ENCODE data around the gene WNT3A.

The WNT3A gene

DNA sequence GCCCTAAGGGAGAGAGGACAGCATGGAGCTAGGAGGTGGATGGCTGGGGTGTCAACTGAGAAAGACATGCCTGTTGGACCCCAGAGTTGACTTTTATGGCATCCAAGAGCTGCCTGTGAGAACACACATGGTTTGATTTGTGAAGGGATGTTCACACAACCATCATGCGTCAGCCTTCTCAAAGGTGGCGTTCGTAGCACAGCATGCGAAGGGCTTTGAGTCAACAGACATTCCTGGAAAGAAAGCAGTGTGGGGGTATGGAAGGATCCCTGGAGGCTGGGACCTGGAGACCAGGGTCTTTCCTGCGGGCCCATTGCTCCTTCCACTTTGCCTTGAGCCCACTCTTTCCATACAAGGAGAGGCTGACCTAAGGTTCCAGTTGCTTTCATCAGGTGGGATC, 6.4 kb upstream of the WNT3A start:
- DNase-seq, result no peak

DNA sequence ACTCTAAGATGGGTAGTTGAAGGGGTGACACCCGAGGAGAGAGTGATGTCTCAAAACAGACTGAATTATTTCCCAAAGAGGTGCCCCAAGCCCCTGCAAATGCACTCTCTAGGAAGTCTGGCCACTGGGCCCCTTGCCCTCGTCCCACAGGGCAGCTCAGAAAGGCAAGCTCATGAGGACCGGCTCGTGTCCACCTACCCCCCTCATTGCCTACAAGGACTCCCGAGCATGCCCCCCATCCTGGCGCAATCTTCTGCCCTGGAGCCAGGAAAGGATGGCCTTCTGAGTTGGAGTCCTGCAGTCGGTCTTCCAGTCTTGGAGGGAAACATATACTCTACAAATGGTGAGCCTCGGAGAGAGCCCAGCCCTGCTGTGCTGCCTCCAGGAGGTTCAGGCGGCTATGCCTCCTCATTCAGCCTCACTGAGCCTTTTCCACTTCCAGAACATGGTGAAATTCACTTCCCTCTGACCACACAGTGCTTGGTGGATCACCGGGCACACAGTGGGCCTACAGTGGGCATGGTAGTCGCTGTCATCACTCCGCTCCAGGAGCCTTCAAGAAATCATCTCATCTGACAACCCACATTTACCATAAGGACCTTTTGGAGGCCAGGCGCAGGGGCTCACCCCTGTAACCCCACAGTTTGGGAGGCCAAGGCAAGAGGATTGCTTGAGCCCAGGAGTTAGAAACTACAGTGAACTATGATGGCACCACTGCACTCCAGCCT, 5.8 kb upstream of the WNT3A start:
- DNase-seq, result no peak

DNA sequence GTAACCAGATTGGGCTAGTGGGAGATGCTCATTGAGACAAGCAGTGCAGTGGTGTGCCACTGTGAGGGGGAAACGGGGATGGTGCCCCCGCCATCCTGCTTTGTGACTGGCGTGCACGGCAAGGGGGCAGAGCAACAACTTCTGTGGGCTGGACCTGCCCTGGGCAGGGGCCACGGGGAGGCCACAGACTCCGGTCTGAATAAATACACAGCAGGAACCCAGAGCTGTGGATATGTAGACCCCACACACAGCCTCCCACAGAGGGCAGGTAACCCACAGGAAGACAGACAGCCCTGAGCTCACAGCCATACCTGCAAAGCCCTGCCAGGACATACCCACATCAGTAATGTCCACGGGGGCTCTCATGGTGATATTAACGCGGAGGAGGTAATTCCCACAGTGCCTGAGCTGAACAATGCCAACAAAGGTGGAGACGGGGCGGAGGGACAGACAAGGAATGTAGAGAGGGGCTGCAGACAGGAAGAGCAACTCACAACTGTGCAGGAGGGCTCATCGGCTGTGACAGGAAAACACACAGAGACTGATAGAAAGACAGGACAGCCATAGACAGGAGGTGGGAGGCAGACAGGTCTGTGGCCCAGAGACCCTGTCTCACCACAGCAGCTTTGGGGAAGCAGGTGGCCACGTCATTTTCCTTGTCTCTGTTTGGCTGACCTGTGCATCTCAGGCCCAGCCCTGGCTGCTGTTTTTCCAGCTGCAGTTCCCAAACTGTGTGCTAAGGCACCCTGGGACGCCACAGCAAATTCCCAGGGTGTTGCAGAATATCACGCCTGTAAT, 4.9 kb upstream of the WNT3A start:
- DNase-seq, result no peak

DNA sequence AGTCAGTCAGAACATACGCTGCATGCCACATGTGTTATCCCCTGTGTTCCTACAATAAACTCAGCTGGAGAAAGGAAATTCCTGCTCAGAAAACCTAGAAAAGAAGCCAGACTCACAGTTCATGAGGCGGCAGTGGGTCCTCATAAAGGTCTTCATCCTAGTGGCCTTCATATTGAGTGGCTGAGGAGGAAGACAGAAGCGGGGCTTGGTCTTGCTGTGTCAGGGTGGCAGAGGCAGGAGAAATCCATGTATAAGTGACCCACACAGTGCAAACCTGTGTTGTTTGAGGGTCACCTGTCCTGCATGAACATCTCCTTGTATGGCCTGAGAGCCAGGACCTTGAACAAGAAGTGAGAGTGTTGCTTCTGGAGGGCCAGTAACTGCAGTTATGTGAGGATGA, 4.0 kb upstream of the WNT3A start:
- no peak for DNase-seq

DNA sequence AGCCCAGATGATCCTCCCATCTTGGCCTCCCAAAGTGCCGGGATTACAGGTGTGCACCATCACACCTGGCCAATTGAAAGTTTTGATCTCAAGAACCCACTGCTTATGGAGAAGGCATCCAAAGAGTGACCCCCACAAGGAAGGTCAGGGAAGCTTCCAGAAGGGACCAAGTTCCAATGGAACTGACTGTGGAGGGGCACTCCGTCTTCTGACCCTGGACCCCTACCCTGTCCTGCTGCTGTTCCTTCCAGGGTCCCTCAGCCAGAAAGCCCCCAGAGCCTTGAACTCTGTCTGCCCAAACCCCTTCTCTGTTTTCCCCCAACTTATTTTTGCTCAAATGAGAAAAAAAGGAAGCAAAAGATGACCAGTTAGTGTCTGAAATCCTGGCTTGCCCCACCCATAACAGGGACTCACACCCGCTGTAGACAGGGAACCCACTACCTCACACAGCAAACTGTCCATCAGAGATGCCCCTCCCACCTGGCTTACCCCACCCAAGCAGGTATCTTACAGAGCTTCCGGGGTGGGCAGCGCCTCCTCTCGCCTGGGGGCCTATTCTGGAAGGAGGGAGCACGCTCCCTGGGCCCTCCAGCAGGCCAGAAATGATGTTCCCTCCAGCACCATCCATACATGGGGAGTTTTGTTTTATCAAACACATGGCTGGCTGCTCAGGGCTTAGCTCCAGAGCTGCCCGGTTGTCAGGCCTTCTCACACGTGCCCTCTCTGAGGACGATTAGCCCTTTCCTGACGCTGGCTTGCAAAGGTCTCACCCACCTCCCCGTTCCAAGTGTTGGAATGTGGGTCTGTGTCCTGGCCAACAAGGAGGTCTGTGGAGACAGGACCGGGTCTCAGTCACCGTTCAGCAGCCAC, 3.1 kb upstream of the WNT3A start:
- DNase-seq, result no peak

DNA sequence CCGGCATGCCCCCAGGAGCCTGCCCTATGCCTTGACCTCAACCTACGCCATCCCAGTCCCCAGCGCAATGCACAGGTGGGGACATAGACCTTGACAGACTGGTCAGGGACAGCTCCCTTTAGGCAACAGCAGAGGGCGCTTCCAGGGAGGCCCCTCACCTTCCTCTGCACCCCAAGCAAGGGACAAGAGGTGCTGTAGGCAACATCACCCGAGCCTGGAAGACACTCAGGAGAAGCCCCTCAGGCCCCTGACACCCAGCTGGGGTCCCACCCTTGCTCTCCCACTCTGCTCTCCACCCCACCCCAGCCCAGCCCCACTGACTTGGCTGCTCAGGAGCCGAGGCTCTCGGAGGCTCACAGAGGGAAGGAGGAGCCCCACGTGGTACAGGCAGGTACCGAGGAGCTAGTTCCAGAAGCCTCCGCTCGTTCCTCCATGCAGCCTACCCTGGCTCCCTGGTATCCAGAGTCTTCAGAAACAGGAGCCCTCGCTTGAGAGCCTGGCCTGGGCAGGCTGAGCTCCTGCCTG, 2.4 kb upstream of the WNT3A start:
- DNase-seq, result peak in 1 of 5 experiments; percentile 31

DNA sequence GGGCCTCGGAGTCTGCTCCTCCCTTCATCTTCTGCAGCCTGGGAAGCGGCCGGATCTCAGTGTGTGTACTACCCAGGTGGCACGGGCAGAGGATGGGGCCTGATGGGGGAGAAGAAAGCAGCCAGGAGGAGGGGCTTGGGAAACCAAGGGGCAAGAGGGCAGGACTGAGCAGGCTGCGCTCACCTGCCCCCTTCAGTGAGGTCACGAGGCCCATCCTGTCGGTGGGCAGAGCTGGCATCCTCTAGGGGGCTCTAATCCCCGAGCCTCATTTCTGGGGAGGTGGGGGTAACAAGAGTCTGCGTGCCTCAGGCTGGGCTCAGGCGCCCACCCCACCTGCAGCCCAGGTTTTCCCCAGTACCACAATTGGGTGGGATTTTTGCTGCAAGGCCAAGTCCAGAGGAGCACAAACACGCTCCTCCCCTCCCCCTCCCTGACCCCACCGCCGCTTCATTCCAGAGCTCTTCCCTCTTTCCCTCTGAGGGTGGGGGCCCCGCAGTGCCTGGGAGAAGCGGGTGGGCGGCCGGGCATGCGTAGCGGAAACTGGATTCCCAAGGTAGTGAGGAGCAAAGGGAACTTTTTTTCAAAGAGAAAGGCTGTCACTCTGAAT, 1.8 kb upstream of the WNT3A start:
- DNase-seq, result no peak

DNA sequence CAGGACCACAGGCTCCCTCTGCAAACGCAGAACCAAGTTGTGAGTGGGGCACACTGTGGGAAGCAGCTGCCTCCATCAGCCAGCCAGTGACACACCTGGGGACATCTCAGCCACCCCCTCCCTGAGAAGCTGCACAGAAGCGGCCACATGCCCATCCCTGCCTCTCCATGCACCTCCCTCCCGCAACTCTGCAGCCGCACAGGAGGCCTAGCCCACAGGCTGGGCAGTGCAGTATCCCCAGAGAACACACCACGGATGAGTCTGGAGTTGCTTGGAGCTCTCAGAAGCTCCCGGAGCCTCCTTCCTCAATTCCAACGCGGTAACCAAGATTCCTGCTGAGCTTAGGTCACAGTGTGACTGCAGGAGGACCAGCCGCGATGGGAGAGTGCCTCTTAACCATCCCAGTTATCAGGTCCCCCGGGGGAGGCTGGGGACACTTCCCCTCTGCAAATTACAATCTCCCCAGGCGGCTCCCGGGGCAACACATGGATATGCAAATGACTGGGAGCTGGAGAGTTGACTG, 1.2 kb upstream of the WNT3A start:
- no peak for DNase-seq

DNA sequence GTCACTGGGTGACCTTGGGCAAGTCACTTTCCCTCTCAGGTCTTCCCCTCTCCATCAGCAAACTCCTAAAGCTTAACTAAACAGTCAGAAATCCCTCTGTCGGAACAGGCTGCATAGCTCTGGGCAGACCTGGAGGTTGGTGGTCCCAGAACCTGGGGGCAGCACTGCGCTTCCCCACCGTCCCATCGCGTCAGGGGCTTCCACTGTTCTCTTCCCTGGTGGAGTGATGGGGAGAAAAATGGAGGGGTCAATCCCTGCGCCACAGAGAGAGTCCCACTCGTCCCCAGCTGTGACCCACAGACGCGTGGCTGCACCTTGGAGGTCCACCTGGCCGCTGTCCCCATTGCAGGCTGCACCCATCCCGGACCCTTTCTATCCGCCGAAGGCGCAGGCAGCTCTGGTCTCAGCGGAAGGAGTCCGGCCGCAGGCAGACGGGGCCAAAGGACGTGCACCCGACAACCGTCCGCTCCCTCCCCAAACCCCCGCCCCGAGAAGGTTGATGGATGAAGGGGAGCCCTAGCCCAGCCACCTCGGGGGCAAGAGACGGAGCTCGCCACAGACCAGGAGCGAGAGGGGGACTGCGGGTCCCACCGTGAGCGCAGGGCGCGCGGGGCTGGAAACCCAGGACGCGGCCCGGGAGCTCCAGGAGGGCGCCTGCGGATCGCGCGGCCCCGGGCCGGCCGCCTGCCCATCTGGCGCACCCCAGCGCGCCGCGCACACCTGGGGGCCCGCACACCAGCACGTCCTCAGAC, 588 bp upstream of the WNT3A start:
- no peak for DNase-seq

DNA sequence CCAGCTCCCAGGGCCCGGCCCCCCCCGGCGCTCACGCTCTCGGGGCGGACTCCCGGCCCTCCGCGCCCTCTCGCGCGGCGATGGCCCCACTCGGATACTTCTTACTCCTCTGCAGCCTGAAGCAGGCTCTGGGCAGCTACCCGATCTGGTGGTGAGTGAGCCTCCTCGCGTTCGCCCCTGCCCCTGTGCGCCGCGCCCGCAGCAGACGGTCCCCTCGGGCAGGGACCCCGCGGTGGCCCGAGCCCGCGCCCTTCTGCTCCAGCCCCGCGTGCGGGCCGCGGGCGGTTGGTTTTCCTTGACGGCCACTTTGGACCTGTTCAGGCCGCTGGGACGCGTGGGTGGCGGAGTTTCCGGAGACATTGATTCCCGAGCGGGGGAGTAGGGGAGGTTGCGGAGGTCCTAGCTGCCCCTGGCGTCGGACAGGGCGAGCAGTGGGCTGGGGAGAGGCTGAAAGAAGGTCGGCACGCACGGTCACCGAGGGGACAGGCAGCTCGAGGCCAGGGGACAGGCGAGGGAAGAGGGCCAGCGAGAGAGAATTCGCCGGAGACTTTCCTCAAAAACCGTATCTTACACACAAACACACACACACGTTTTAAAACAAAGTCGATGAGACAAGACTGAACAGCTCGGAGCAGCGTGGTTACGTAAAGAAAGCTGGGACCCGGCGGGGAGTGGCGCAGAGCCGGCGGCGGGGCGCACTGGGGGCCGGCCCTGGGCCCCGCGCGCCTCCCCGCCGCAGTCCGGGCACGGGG, 427 bp downstream of the WNT3A start:
- no peak for DNase-seq

DNA sequence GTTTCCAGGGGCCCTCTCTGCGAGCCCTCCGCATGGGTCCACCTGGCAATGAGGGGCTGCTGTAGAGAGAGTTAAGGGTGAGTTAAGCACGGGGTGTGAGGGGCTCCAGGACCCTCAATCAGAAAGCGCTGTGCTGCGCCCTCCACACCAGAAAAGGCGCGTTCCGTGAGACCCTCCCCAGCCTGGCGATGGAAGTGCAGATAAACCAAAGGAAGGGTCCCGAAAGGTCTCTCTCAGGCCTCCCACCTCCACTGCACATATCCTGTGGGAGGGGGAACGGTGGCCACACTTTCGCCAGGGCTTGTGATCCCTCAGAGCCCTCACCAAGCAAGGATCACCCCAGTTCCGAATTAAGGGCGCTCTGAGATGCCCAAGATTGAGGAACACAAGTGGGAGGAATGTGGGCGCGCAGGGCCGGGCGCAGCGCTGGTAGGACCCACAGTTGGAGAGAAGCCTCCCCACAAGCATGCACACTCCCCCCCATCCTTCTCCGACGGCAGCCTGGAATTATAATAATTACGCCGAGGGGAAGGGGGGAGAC, 1.1 kb downstream of the WNT3A start:
- no peak for DNase-seq

DNA sequence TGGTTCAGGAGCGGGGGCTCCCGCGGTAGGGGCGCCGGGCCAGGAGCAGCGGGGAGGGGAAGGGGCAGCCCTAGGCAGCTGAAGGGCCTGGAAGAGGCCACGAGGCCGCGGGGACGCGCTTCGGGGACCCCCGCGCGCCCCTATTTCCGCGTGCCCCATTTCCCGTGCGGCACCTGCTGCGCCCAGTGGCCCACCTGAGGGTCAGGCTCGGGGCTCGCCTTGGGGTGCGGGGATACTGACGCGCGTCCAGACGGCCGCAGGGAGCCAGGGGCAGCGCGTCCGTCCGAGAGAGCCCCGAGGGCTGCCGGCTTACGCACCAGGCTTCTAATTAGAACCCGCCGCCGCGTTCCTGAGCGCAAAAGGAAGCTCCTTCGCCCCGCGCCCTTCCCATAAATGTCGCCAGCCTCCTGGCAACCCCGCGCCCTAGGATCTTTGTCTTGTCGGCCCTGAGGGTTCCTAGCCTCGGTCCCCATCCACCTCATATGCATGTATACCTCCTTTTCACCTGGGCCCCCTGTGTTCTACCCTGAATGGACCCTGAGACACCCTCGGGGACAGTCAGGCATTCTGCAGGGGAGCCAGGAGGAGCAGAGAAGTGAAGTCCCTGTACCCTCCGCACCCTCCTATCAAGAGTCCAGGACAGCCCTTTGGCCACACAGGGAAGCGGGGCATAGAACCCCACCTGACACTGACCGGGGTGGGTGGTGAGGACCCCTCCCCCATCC, 1.8 kb downstream of the WNT3A start:
- no peak for DNase-seq

DNA sequence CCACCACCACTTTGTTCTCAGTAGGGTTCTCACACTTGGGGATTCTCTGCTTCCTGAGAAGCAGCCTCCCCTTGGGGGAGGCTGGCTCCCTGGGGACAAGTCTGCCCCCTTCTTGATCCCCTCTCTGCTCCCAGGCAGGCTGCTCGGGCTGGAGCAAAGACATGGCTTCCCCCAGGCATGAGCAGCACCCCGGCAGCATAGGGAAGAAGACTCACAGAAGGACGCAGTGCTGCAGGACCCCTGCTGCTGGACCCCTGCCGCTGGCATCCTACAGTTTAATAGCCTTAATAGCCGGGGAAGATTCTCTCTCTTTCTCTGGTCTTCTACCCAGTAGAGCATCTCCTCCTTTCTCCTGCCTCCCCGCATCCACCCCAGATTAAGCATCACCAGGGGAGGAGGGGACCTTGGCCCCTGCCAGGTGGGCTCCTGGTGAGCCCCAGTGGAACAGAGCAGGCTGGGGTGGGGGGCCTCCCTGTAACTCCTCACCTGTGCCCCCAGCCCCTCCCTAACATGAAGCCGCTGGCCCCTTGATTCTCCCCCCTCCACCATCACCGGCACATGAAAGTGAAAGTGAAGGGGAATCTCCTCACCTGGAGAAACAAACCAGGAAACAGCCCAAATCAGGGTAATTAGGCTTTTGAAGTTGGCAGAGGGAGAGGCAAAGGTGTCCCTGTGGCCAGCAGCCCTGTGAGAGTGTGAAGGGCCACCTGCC, 2.5 kb downstream of the WNT3A start:
- no peak for DNase-seq

DNA sequence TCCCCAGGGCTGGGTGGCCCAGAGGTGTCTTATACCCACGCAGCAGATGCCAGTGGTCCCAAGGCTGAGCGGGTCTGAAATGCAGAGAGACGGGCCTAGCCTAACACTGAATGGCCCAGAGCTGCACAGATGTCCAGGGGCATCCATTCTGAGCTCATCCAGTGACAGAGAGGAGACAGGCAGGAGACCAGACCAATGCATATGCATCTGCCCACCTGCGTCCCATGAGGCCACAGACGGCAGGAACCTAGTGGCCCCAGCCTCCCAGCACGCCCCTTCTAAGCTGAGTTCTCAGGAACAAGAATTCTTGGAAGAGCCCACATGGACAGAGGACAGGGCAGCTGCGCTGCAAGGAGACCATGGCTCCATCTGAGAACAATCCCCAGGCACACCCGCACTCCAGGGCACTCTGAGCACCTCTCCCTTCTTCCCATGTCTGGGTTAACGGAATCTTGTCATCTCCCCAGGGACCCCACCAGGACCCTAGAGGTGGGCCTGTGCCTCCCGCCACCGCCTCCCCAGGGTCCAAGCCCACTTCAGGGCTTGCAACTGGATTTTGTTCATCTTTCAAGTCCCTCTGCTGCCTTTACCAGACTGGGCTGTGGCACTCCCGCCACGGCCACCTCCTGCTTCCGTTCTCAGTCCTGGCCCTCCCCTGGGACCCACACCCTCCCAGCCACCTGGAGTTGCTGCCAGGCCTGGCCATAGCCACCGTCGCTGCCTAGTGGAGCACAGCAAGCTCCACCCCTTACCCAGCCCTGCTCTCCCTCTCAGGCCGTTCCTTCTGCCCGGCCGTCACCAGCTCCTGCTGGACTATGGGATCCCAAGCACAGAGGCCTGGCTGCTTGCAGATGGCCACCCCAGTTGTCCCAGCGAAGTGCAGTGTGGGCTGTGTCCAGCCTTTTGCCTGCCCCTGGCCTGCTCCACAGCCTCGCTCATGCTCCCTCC, 3.3 kb downstream of the WNT3A start:
- no peak for DNase-seq

DNA sequence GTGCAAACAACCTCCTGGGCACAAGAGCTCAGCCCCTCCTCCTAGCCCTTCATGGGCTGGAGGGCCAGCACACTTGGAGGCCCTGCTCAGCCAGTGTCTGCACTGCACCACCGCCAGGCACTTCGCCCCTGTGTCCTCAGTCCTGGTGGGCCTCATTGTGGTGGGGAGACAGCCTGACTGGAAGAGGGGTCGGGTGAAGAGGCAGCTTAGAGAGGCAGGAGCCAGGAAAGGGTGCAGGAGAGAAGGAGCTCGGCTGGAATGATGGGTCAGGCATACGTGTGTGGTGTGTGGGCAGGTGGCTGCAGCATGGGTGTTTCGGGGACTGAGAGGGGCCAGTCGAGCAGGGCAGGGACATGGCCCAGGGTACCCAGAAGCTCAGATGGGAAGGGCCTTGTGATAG, 4.1 kb downstream of the WNT3A start:
- no peak for DNase-seq

DNA sequence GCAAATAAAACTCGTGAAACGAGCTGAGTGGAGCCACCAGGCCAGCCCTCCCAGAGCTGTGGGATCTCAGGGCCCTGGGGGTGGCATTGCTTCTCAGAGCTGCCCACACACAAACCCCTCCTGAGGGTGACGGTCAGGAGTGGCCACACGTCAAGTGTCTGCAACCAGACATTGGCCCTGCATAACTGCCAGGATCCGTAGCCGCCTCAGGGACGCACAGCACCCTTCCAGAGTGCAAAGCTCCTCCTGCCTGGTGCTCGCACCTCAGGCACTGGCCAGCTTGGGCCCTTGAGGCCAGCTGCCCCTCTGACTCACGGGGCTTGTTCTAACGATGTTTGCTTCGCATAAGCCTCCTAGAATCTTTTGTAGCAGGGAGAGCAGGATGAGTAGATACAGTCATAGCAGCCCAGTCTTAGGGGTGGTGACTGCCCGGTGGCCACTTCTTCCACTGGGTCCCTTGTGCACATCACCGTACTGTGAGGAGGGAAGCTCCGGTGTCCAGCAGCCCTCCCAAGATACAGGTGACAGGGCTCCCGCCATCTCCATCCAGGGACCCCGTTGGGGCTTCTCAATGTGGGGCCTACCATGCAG, 5.0 kb downstream of the WNT3A start:
- no peak for DNase-seq

DNA sequence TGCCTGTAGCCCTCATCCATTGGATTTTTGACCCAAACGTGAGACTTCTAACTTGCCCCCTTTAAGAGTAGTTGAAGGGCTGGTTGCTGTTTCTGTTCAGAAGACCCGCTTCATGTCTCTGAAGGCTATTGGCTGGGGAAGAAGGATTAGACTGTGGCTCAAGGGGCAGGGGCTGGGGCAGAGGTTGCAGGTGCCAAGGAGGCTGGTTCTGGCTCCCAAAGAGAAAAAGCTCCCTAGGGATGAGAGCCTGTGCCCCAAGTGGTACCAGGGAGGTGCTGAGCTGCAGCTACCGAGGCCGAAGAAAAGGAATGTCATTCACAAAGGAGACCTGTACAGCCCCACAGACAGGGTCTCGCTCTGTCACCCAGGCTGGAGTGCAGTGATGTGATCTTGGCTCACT, 5.8 kb downstream of the WNT3A start:
- no peak for DNase-seq

Data from T-helper 2 cell (primary cell).